Measurements from ENCODE around the gene TPD52L1. TPM values are rescaled to one million over a fixed set of nuclear protein-coding genes. Genes with fewer than 3 reads are reported as not detected.

The TPD52L1 gene
- total and polyA plus RNA-seq, 10 of the 15 experiments (the other 5 are each of a cell fraction or from before 2014, with no cell fraction given) = 0.03 to 2.6 (median 0.16) TPM; not detected in 3

GRCh38 chr6:125287718-125288117 is 134.1 kb downstream of the TPD52L1 start (continued):
- TF ChIP-seq REST (IDR thresholded peaks at IDR 0.05; ENCODE audit: low read depth, low read length) = no peak
- TF ChIP-seq MXI1 (IDR thresholded peaks at IDR 0.05; ENCODE audit: low read depth, low read length) = no peak
- TF ChIP-seq ZNF217 (IDR thresholded peaks at IDR 0.05) = no peak

GRCh38 chr6:125293587-125293986 is 140.0 kb downstream of the TPD52L1 start:
- CTCF ChIA-PET = interaction anchor here (1.0 to 2.2 kb wide), 3 partner anchors 13 to 448 kb away, joined by 3 to 12 read pairs (median 3); no protein-coding TSS in a partner anchor
- H4K20me1 ChIP-seq (ENCODE audit: control insufficient read depth, insufficient read depth) = no peaks in the 10 kb centered on the region
- no peak for ATAC-seq
- H3K4me3 ChIP-seq = no peak overlapping the region
- no peaks in the 10 kb centered on the region for H3K4me1 ChIP-seq (ENCODE audit: control insufficient read depth, insufficient read depth, low read length)
- in situ Hi-C loops (cut with MboI) (no loop called here), intact Hi-C loops (cut with micrococcal nuclease; ENCODE audit: unreplicated experiment) (no loop called here)
- H3K79me2 ChIP-seq (ENCODE audit: control insufficient read depth, insufficient read depth, low read length) = no peaks in the 10 kb centered on the region; the same call in 1 of the 2 replicates
- BruUV-seq (replicated peaks) = no TSS peak
- FAIRE-seq = no peak
- WGBS (ENCODE audit: insufficient coverage, insufficient replicate concordance, low lambda C conversion rate, missing lambda C conversion rate) = 100% methylated on average over 3 of the region's 3 CpGs
- no peaks in the 10 kb centered on the region for H3K27me3 ChIP-seq (replicated peaks in 1 of 2; ENCODE audit: control insufficient read depth in 2 of 2, insufficient read depth in 2 of 2, low read length in 1 of 2)
- SMC1A ChIA-PET (ENCODE audit: uncharacterized antibody, unreplicated experiment) = interaction anchor here (0.7 to 1.3 kb wide), 3 partner anchors 8 to 451 kb away, joined by 3 read pairs; partner anchors contain the start of gene HDDC2
- DNase-seq (ENCODE audit: low read depth, low spot score) = no peak
- no peaks in the 10 kb centered on the region for H3K9me3 ChIP-seq (replicated peaks; ENCODE audit: control insufficient read depth, insufficient read depth, low read length)
- peaks cover 2 to 20% of the 10 kb centered on the region in 2 experiments; a peak in 3 of 4 replicates for H3K36me3 ChIP-seq (ENCODE audit: control insufficient read depth in 2 of 2, insufficient read depth in 2 of 2, low read length in 1 of 2)
- H3K27ac ChIP-seq (ENCODE audit: control insufficient read depth, insufficient read depth) = no peak overlapping the region
- RAD21 ChIA-PET (ENCODE audit: unreplicated experiment) = interaction anchor here (1.8 kb wide), 1 partner anchor 8 kb away, joined by 5 read pairs; the partner anchor contains the start of gene HDDC2
- POLR2A ChIA-PET = interaction anchor here (0.6 kb wide), 1 partner anchor 701 kb away, joined by 3 read pairs; no protein-coding TSS in a partner anchor
- H2AFZ ChIP-seq (ENCODE audit: control insufficient read depth, low read depth, low read length) = no peak overlapping the region
- no peak overlapping the region for H3K4me2 ChIP-seq (ENCODE audit: control insufficient read depth, insufficient read depth)
- H3K9ac ChIP-seq (ENCODE audit: control insufficient read depth, insufficient read depth, low read length) = no peak overlapping the region
- TF ChIP-seq CHD4 (IDR thresholded peaks at IDR 0.05) = no peak
- no peak for TF ChIP-seq KDM1A (IDR thresholded peaks at IDR 0.05; ENCODE audit: borderline replicate concordance)
- TF ChIP-seq FOXM1 (IDR thresholded peaks at IDR 0.05; ENCODE audit: low read depth, low read length) = no peak
- TF ChIP-seq REST (IDR thresholded peaks at IDR 0.05; ENCODE audit: low read depth, low read length) = no peak
- TF ChIP-seq MXI1 (IDR thresholded peaks at IDR 0.05; ENCODE audit: low read depth, low read length) = no peak
- TF ChIP-seq RBBP5 (conservative IDR thresholded peaks at IDR 0.05) = no peak
- TF ChIP-seq SRF (IDR thresholded peaks at IDR 0.05; ENCODE audit: low read depth in 2 of 2, low read length in 2 of 2) = no peak
- no peak for TF ChIP-seq NFYB (IDR thresholded peaks at IDR 0.05; ENCODE audit: insufficient read depth, low read depth, low read length)
- no peak for TF ChIP-seq YY1 (IDR thresholded peaks at IDR 0.05; ENCODE audit: low read depth, low read length)
- no peak for TF ChIP-seq EED (IDR thresholded peaks at IDR 0.05; ENCODE audit: low read depth)
- TF ChIP-seq SMC3 (IDR thresholded peaks at IDR 0.05; ENCODE audit: borderline replicate concordance, low read length) = no peak
- TF ChIP-seq BCL11A (IDR thresholded peaks at IDR 0.05; ENCODE audit: low read depth, low read length) = no peak
- TF ChIP-seq ZSCAN29 (IDR thresholded peaks at IDR 0.05) = no peak
- no peak for TF ChIP-seq TAF1 (IDR thresholded peaks at IDR 0.05; ENCODE audit: borderline replicate concordance, low read depth, low read length)

Data from GM12878 (cell line).